ENCODE results near the gene SNX2.
"Not testable (repeated sequence)": the region's sequence is repeated elsewhere in the genome, so short reads cannot be mapped to it uniquely, and the experiment has no call there.

The SNX2 gene

GRCh38 chr5:122844136-122844909, 69.4 kb downstream of the SNX2 start:
- no peak for DNase-seq (ENCODE audit: low read depth, low spot score)

GRCh38 chr5:122844910-122845228, 70.0 kb downstream of the SNX2 start:
- DNase-seq (ENCODE audit: low read depth, low spot score) = no peak

GRCh38 chr5:122845229-122846050, 70.6 kb downstream of the SNX2 start, which contains the start of gene SNX24:
SNX24 (plus strand) TSS chr5:122845613; CDS start chr5:122845634, 21 bp downstream.
- peak; percentile 28 for DNase-seq (ENCODE audit: low read depth, low spot score)

- no peak for DNase-seq (ENCODE audit: low read depth, low spot score)
Observed at GRCh38 chr5:122846051-122846550, 71.2 kb downstream of the SNX2 start.

- DNase-seq (ENCODE audit: low read depth, low spot score) = no peak
Observed at GRCh38 chr5:122847687-122848081, 72.8 kb downstream of the SNX2 start.

- no peak for DNase-seq (ENCODE audit: low read depth, low spot score)
Observed at GRCh38 chr5:122849771-122850170, 74.9 kb downstream of the SNX2 start.

GRCh38 chr5:122857538-122857937, 82.7 kb downstream of the SNX2 start:
- not testable (repeated sequence) for DNase-seq (ENCODE audit: low read depth, low spot score)

- DNase-seq (ENCODE audit: low read depth, low spot score) = no peak
Observed at GRCh38 chr5:122858451-122858850, 83.6 kb downstream of the SNX2 start.

GRCh38 chr5:122863240-122863639, 88.4 kb downstream of the SNX2 start:
- no peak for DNase-seq (ENCODE audit: low read depth, low spot score)

GRCh38 chr5:122863721-122864120, 88.8 kb downstream of the SNX2 start:
- DNase-seq (ENCODE audit: low read depth, low spot score) = no peak

- no peak for DNase-seq (ENCODE audit: low read depth, low spot score)
Observed at GRCh38 chr5:122864400-122864799, 89.5 kb downstream of the SNX2 start.

- no peak for DNase-seq (ENCODE audit: low read depth, low spot score)
Observed at GRCh38 chr5:122864842-122865241, 90.0 kb downstream of the SNX2 start.

- DNase-seq (ENCODE audit: low read depth, low spot score) = no peak
Observed at GRCh38 chr5:122870219-122870856, 95.5 kb downstream of the SNX2 start.

- DNase-seq (ENCODE audit: low read depth, low spot score) = no peak
Observed at GRCh38 chr5:122871661-122872060, 96.8 kb downstream of the SNX2 start.

GRCh38 chr5:122874179-122874875, 99.4 kb downstream of the SNX2 start:
- DNase-seq (ENCODE audit: low read depth, low spot score) = no peak

- DNase-seq (ENCODE audit: low read depth, low spot score) = no peak
Observed at GRCh38 chr5:122877518-122877917, 102.6 kb downstream of the SNX2 start.

GRCh38 chr5:122879076-122879475, 104.2 kb downstream of the SNX2 start:
- no peak for DNase-seq (ENCODE audit: low read depth, low spot score)

All from iPS DF 19.7 (cell line).